Eye (tissue), 1 donor: ENCODE measurements around the gene HOXD8.

Experiments
- DNase-seq: peaks from one replicate; pipeline ENCODE4 v3.0.0-alpha.2; 2015

HOXD8 gene

GRCh38 chr2:176091329-176092258, 37.9 kb upstream of the HOXD8 start:
- peak; percentile 55 for DNase-seq

- DNase-seq = peak; percentile 73
These were observed 37.0 kb upstream of the HOXD8 start, which contains the start of gene HOXD13 for GRCh38 chr2:176092270-176093144. TSS of gene HOXD13 (plus strand) at chr2:176092721. CDS start at chr2:176092891, 170 bp downstream.

GRCh38 chr2:176093145-176093897, 36.2 kb upstream of the HOXD8 start:
- DNase-seq = peak; percentile 76

- peak; percentile 69 for DNase-seq
These were observed 35.6 kb upstream of the HOXD8 start for GRCh38 chr2:176093898-176094249.

GRCh38 chr2:176094349-176094748, 35.2 kb upstream of the HOXD8 start:
- peak; percentile 60 for DNase-seq

- no peak for DNase-seq
These were observed 34.1 kb upstream of the HOXD8 start for GRCh38 chr2:176095421-176095820.

GRCh38 chr2:176096243-176096985, 33.1 kb upstream of the HOXD8 start:
- DNase-seq = peak; percentile 81

GRCh38 chr2:176096986-176097819, 32.3 kb upstream of the HOXD8 start:
- peak; percentile 94 for DNase-seq

- no peak for DNase-seq
These were observed 31.6 kb upstream of the HOXD8 start for GRCh38 chr2:176097820-176098365.

GRCh38 chr2:176098366-176099158, 30.9 kb upstream of the HOXD8 start:
- DNase-seq = no peak

GRCh38 chr2:176099159-176099727, 30.3 kb upstream of the HOXD8 start:
- no peak for DNase-seq

- DNase-seq = no peak
These were observed 29.6 kb upstream of the HOXD8 start, which contains the start of gene HOXD12 for GRCh38 chr2:176099728-176100546. TSS of gene HOXD12 (plus strand) at chr2:176099795. CDS start at chr2:176099802, 7 bp downstream.

- DNase-seq = no peak
These were observed 28.9 kb upstream of the HOXD8 start for GRCh38 chr2:176100547-176101140.

- DNase-seq = no peak
These were observed 28.2 kb upstream of the HOXD8 start for GRCh38 chr2:176101216-176101830.

- no peak for DNase-seq
These were observed 27.7 kb upstream of the HOXD8 start for GRCh38 chr2:176101842-176102241.

GRCh38 chr2:176102309-176102866, 27.1 kb upstream of the HOXD8 start:
- DNase-seq = no peak

GRCh38 chr2:176103194-176103593, 26.3 kb upstream of the HOXD8 start:
- no peak for DNase-seq
